Activated CD4-positive, CD25-positive, alpha-beta regulatory T cell treated with anti-CD3 and anti-CD28 coated beads, Interleukin-2, amount 50 U/mL, for 72 hours (primary cell): ENCODE measurements around the gene PIGBOS1.
"Not testable (repeated sequence)": the region's sequence is repeated elsewhere in the genome, so short reads cannot be mapped to it uniquely, and the experiment has no call there.

Experiments used
- DNase-seq: peaks from one replicate; pipeline ENCODE4 v3.0.0; 2021

Gene PIGBOS1

GRCh38 chr15:55290528-55291057 lies 28.3 kb downstream of the PIGBOS1 start:
- DNase-seq, result peak; percentile 85

GRCh38 chr15:55289746-55290527 lies 29.0 kb downstream of the PIGBOS1 start, which contains the start of gene RAB27A:
TSS of gene RAB27A (minus strand) at chr15:55289813. CDS start at chr15:55234934, 54,879 bp downstream.
- DNase-seq, result peak; percentile 79

GRCh38 chr15:55289011-55289745 lies 29.7 kb downstream of the PIGBOS1 start:
- DNase-seq, result peak; percentile 47

GRCh38 chr15:55288006-55288717 lies 30.8 kb downstream of the PIGBOS1 start:
- DNase-seq, result no peak

GRCh38 chr15:55286442-55287189 lies 32.3 kb downstream of the PIGBOS1 start:
- DNase-seq, result not testable (repeated sequence)

- no peak for DNase-seq
These were observed 34.5 kb downstream of the PIGBOS1 start for GRCh38 chr15:55284426-55284825.

- DNase-seq, result no peak
These were observed 35.4 kb downstream of the PIGBOS1 start for GRCh38 chr15:55283379-55284147.

GRCh38 chr15:55282284-55282833 lies 36.6 kb downstream of the PIGBOS1 start:
- no peak for DNase-seq

GRCh38 chr15:55281517-55282228 lies 37.2 kb downstream of the PIGBOS1 start:
- DNase-seq, result no peak

GRCh38 chr15:55280589-55280988 lies 38.3 kb downstream of the PIGBOS1 start:
- DNase-seq, result not testable (repeated sequence)

- peak; percentile 43 for DNase-seq
These were observed 39.1 kb downstream of the PIGBOS1 start for GRCh38 chr15:55279746-55280351.

- DNase-seq, result no peak
These were observed 39.7 kb downstream of the PIGBOS1 start for GRCh38 chr15:55279100-55279745.

- DNase-seq, result no peak
These were observed 41.2 kb downstream of the PIGBOS1 start for GRCh38 chr15:55277715-55278114.

GRCh38 chr15:55277116-55277564 lies 41.8 kb downstream of the PIGBOS1 start:
- DNase-seq, result peak; percentile 52

GRCh38 chr15:55276324-55276723 lies 42.6 kb downstream of the PIGBOS1 start:
- DNase-seq, result no peak

GRCh38 chr15:55270291-55270690 lies 48.6 kb downstream of the PIGBOS1 start:
- no peak for DNase-seq

- no peak for DNase-seq
These were observed 50.7 kb downstream of the PIGBOS1 start for GRCh38 chr15:55268176-55268695.

- peak; percentile 52 for DNase-seq
These were observed 51.3 kb downstream of the PIGBOS1 start for GRCh38 chr15:55267401-55268175.
